ENCODE results near the gene GTF3C1.
A peak's percentile ranks its signal among the peaks of the same experiment; 100 is the strongest.

The GTF3C1 gene

DNA sequence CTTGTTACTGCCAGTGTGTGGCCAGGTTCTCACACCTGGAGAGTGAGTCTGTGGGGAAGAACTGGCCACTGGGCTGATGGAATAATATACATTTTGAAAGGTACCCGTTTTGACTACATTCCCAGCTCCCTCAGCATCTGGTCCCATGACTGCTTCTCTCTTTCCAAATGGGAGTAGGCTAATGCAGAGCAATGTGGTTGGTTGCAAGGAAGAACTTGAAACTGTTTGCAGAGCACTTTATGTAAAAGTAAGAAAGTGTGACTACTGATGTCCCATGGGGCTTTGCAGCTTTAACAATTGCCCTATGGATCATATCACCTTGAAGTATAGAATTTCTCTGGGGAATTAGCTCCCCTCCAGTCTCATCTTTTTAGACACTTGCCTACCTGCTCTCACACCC, 9.2 kb upstream of the GTF3C1 start:
- no peak for DNase-seq

DNA sequence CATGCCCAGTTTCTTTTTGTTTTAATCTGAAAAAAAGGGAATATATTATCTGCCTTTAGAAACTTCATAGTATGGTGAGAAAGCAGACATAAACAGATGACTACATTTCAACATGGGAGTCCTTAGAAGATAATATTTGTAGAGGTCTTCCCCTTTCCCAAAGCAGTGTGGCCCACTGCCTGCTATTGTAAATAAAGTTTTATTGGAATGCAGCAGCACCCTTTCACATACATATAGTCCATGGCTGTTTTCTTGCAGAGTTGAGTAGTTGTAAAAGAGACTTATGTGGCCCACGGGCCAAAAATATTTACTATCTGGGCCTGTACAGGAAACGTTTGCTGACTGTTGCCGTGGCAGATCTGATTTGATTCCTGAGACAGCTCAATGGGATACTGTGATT, 8.7 kb upstream of the GTF3C1 start:
- no peak for DNase-seq

DNA sequence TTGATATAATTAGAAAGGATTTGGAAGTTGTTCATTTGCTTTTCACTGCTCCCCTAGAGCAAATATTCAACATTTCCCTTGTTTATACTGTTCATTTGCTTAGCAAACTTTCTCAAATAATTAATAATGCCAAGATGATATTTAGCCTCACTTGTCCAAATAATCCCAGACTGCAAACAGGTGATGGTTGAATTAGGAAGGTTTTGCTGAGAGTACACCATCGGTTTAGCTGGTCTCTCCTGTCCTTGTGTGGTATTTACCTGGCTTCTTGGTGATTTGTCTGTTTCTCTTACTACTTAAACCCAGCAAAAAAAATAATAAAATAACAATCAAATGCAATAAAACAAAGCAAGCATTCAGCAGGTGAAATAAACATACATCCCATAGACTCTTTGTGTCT, 6.8 kb upstream of the GTF3C1 start:
- DNase-seq = no peak

DNA sequence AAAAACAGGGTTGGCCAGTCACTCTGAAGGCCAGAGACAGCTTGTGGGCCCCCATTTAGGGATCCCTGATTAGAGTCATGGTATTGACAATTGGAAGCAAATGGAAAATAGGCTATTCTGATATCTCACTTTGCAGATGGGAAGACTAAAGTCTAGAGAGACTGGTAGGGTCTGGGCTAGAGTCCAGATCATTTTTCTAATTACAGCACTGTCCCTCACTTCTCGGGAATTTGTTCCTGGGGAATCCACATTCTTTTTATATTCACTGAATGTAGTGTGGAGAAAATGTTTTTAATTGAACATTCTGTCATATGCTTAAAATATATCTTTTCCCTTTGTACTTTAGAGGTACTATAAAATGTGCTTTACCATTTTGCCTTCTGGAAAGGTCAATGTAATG, 1.3 kb upstream of the GTF3C1 start:
- DNase-seq = no peak

DNA sequence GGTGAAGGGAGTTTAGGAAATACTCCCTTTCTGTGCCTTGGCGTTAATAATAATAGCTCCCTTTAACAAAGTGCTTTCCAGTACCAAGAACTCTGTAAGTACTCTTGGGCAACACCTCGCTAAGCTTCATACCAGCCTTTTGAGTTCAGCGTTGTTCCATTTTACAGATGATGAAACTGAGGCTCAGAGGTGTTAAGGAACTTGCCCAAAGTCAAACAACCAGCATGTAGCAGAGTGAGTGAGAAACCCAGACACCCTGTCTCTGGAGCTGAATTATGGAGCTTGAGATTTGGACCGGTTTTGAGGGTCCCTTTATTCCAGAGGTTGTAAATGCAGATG, 838 bp upstream of the GTF3C1 start:
- no peak for DNase-seq

DNA sequence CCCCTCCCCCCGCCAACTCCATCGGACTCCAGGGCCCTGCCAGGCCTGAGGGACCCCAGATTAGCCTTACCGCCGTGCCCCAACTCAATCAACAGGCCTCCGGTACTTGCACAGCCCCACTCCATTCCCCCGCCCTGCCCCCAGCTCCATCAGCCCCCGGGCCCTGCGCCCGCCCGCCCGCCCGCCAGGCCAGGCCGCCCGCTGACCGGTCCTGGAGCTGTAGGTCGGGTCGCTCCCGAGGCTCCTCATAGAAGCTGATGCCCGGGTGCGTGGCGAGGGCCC, 308 bp downstream of the GTF3C1 start:
- DNase-seq = no peak

DNA sequence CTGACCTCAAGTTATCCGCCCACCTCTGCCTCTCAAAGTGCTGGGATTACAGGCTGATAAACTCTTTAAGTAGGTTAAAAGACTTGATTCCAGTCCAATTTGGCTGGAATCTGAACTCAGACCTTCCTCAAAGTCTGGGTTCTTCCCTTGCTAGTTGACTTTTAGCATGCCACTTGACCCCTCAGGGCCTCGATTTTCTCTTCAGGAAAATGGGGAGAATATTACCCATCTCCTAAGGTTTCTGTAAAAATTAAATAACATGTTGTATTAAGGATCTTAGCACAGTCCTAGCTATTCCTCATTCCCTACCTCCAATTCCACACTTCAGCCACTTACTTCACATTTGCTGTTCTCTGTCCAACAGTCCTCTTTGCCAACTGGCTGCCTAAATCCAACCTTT, 1.9 kb downstream of the GTF3C1 start:
- no peak for DNase-seq

DNA sequence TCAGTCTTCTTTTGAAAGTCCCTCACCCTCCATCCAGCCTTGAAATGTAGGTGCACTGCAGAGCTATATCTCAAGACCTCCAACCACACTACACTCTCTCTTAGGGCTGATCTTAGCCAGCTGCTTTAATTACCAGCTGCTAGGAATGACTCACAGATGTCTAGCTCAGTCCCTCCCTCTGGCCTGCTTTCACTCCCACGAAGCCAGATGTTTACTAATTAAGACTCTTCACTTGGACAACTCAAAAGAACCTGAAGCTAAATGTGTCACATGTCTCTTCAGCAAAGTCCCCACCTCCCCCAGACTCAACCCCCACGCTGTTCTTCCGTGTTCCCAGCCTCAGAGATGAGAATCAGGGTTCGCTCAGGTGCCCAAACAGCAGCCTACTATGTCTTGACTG, 2.6 kb downstream of the GTF3C1 start:
- no peak for DNase-seq

DNA sequence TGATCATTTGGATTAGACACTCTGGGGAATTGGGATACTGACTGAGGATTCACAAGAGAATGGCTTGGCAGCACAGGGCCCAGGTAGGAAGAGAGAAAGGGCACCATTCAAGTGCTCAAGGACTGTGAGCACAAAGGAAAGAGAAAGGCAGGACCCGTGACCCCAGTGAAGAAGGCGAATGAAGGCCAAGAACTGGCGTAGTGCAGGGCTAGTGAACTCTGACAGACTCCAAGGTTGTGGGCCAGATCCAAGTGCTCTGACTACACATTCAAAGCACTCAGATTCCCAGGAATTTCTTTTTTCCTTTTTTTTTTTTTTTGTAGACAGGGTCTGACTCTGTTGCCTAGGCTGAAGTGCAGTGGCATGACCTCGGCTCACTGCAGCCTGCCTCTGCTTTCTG, 5.0 kb downstream of the GTF3C1 start:
- no peak for DNase-seq

DNA sequence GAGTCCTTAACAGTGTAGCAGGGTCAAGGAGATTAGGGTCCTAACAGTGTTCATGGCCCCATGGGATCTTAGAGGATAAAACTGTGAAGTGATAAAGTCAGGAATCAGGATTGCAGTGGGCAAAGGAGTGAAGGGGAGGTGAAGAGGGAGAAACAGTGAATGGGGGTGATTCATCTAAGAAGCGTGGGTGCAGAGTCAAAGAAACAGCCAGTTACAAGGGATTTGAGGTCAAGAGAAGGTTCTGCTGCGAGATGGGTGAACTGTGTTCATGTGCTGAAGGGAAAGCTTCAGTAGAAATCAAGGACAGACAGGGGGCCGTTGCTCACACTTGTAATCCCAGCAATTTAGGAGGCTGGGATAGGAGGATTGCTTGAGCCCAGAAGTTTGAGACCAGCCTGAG, 5.9 kb downstream of the GTF3C1 start:
- no peak for DNase-seq

DNA sequence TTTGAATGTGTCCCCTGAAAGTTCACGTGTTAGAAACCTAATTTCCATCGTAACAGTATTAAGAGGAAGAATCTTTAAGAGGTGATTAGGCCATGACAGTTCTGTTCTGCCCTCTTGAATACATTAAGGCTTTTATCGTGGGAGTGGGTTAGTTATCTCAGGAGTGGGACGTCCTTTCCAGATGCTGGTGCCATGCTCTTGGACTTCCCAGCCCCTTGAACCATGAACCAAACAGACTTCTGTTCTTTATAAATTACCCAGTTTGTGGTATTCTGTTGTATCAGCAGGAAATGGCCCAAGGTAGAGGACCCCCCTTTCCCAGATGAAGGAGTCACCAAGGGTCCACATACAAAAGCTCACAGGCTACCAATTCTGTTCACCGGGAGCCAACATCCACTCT, 10.1 kb downstream of the GTF3C1 start:
- DNase-seq = no peak

DNA sequence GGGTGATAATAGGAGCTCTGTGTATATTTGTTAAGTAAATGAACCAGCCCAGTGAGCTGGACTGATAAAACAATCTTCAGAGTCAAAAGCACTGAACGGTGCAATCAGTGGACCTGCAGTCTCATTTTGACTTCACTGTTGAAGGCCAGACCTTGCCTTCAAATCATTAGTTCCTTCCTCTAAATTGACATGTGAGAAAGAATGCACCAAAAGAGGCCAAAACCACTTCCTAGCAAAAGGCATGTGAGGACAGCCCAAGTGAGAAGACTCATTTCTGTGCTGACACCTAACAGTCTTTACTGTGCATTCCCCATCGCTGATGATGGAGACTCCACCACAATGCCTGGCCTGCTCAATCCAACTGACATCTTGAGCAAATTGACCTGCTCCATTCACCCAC, 10.6 kb downstream of the GTF3C1 start:
- no peak for DNase-seq

DNA sequence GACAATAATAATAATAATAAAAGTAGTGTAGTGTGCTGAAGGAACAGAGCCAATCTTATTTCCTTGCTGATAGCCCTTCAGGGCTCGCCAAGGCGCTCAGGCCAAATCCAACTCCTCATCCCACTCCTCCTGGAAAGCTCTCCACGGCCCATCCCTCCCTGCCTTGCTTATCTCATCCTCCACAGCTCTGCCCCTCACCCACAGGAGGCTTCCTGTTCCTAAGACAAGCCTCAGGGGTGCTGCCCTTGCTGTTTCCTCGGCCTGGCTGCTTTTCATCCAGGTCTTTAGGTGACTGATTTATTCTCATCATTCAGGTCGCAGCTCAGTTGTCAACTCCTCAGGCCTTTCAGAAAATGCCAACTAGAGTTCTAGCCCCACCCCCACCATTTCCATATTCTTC, 11.2 kb downstream of the GTF3C1 start:
- DNase-seq = no peak

DNA sequence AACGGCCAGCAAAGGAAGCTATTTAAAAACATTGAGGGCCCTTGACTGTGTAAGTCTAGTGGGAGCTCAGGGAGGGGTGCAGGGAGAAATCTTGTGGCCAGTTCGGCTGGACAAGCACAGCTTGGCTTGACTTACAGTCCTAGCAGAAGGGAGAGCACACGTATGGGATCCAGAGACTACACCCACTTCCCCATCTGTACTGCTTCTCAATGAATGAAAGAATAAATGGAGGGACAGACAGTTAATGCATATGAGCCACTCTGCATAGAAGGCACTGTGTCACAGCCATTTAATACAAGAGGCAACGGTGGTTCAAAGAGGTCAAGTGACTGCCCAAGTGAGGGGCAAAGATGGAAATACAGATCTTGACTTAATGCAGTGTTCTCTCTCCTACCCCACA, 15.5 kb downstream of the GTF3C1 start:
- no peak for DNase-seq

DNA sequence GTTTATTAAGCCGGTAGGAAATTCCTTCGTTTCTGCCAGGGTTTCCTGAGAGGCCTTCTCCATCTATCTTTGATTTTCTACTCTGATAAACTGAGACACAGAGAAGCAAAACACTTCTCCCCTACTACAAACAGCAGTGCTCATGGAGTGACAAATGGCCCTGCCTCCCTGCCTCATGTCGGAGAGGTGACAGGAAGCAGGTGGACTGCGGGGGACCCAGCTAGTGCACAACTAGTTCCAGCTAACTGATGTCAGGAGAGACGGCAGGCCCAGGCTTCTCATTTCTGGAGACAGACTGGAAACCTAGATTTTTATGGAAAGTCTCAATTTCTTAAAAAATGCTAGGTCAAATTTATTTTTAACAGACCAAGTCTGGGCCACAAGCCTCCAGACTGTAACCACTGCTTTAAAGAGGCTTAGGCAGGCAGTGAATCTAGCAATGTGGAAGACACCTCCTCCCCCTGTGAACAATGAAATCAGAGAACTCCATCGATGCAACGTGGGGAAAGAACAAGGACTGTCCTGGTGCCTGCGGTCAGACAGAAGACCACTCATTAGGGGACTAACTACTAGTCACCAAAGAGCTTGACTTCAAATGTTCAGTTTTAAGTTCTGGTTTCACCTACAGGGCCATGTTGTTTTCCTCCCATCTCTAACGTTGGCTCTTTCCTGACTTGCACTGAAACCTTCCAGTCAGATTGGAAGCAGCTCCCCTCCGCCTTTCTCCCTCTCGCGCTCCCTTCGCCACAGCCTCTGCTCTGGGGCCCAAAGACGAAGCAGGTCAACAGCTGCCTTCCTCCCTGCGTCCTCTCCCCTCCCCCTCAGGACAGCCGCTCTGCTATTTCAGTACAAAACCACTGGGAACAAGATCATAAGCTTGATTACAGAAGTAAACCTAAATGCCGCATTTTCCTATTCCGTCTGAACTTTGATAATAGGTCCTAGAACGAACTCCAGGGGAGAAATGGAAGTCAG, 17.6 kb downstream of the GTF3C1 start:
- peak; percentile 39 for DNase-seq

DNA sequence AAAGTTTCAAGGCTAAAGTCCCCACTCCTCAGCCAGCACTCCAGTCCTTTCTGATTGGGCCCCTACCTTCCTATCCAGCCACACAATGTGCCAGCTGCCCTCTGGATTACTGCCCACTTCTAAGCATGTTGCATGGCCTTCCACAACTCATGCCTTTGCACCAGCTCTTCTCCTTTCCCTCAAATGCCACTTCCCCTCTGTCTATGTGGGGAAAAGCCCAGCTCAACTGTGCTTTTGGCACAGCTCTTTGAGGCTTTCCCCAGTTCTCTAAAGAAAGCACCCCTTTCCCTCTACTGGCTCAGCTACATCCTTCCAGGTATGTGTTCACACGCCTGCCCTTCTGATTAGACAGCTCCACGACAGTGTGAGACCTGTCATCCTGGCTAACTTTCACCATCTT, 18.5 kb downstream of the GTF3C1 start:
- no peak for DNase-seq

DNA sequence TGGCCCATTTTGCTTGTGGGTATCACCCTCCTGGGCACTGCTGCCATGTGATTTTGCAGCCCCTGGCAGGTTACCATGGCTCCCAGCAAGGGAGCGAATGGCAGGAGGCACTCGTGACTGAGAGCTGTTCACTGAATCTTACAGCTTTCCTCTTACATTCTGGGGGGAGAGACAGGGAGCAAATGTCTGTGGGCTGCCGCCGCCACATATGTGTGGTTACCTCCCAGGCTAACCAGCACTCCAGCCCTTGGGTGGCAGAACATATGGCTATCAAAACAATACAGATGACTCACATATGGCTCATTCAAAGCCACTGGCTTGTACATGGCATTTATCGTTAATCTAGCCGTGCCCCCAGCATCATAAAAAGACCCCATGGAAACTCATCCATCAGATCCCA, 19.8 kb downstream of the GTF3C1 start:
- peak; percentile 36 for DNase-seq

DNA sequence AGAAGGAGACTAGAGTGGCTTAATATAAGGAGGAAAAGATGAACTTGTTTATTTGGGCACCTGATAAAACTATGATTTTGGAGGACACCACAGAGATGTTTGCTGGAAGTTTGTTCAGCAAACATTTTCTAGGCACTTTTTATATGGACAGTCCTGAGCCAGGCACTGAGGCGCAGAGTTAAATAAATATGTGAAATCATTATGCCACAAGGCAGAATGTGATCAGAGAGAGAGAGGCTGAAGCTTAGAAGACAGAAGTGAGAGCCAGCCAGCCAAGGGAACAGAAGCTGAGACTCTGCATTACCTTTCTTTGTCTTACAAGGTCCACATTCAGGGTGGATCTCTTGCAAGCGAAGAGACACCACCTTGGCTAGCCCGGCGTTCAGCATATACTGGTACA, 21.4 kb downstream of the GTF3C1 start:
- DNase-seq = no peak

DNA sequence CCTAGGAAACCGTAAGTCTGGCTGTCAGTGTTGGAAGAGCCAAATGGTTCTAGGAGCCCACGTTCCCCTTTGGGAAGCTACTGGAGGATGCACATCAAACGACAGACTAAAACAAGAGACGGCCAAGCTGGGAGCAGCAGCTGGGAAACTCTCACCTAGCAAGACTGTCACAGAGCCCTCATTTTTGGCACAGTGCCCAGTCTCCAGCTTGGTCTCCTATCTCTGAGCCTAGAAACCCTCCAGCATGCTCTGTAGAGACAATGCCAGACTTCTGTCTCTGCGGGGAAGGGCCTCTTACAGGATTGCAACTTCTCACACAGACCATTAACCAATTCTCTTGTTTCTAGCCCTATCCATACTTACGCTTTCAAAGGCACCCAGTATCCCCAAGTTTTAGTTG, 23.5 kb downstream of the GTF3C1 start:
- no peak for DNase-seq

DNA sequence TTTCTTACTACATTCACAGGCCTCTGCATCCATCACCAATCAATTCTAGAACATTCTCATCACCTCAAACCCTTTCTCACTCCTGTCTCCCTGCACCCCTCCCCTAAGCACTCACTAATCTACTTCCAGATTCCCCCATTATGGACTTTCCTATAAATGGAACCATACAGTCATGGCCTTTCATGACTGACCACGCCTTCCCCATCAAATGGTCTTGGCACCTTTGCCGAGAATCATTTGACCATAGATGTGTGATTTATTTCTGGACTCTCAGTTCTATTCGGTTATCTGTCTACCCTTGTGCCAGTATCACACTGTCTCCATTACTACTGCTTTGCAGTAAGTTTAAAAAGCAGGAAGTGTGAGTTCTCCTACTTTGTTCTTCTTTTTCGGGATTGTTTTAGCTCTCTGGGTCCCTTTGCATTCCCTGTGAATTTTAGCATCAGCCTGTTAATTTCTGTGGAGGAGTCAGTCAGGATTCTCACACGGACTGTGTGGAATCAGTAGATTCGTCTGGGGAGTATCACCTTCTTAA, 27.5 kb downstream of the GTF3C1 start:
- no peak for DNase-seq

DNA sequence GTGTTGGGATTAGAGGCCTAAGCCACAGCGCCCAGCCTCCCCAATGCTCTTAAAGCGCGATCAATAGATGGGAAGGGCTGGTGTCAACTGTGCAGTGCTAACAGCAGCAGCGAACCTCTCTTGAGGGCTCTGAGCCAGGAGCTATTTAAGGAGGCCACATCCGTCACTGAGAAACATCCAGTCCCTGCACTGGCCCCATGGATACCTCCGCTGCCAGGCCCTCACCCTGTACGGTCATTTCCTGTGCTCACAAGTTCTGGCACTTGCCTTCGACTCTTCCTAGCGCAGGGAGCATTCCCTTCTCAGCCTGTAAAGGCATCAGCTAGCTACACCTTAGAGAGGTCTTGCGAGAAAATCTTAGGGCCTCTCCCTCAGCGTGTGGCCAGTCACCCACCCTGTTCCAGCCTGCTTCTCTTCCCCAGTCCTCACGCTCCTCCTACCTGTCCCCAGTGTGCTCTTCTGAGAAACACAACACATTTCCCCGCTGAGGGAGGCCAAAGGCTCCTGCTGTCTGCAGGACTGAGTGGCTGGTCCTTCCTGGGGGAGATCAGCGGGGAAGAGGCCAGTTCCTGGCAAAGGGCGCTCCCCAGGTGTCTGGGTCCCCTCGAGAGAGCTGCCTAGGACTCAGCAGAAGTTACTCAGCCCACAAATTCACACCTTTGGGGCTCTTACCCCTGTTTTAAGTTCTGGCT, 28.6 kb downstream of the GTF3C1 start:
- peak; percentile 81 for DNase-seq

DNA sequence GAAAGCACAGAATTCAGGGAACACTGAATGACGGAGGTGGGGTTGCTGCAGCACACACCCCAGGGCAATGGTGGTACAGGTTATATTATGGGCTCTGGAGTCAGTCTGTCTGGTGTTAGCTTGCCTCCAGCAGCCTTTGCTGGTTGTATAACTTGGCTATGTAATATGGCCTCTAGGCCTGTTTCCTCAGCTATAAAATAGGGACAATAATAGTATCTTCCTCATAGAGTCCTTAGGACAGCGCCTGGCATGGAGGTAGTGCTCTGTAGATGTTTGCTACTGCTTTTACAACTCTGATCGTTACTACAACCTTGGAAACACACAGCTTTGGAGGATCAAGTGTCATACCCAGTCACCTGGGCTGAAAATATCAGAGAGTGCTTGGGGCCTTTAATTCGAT, 31.5 kb downstream of the GTF3C1 start:
- DNase-seq = no peak

DNA sequence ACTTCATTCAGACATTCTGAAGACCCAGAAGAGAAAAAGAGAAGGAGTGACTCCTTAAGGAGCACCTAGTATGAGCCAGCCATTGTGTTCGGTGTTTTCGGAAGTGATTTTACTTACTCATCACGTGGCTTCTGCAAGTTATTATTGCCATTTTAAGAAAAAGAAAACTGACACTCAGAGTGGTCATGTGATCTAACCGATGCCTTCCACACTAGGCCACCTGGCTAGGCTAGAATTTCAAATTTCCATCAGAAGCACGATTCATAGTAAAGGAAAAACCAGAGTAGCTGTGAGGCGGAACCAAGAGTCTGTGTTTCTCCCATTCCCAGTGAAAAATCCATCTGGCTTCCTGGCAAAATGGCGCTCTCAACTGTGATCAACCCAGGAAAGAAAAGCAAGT, 32.0 kb downstream of the GTF3C1 start:
- no peak for DNase-seq

DNA sequence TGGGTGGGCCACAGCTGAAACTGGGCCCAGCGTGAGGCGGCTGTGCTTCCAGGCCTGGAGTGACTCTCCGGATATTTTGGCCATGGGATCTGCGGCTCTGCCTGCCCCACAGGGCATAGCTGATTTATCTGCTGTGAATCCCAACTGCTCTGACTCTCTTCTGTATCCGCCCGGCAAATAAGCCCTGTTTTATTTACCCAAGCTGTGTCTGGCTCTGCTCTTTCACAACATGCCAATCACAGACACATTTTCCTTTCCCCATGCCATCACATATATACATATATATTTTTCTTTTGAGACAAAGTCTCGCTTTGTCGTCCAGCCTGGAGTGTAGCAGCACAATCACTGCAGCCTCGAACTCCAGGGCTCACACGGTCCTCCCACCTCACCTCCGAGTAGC, 33.3 kb downstream of the GTF3C1 start:
- no peak for DNase-seq
